Fibroblast of lung (primary cell): ENCODE measurements around the gene MITD1. TPM values are rescaled to one million over a fixed set of nuclear protein-coding genes. Genes with fewer than 3 reads are reported as not detected.

ENCODE experiments used
- DNase-seq, 2 donors: peaks; one replicate each; pipeline versions ENCODE4 v3.0.0 to v3.0.0-alpha.2; 2010; ENCODE audit warnings: low read depth in 2 of 2
- H2AFZ ChIP-seq: 2 replicates; pipeline ENCODE4 v1.5.1; 2012; ENCODE audit warnings: low read length, control low read depth, inconsistent platforms
- H3K27ac ChIP-seq: 2 replicates; pipeline ENCODE4 v1.5.1; 2011; ENCODE audit warnings: low read length, control low read depth; ENCODE audit not compliant: insufficient read depth
- H3K27me3 ChIP-seq: 2 replicates; pipeline ENCODE4 v1.5.1; 2011; ENCODE audit warnings: mild to moderate bottlenecking, low read length; ENCODE audit not compliant: control insufficient read depth, insufficient read depth
- H3K36me3 ChIP-seq: 2 replicates; pipeline ENCODE4 v1.5.1; 2011; ENCODE audit warnings: low read length; ENCODE audit not compliant: control insufficient read depth, insufficient read depth
- H3K4me1 ChIP-seq: 2 replicates; pipeline ENCODE4 v1.5.1; 2011; ENCODE audit warnings: low read length; ENCODE audit not compliant: control insufficient read depth, insufficient read depth; ENCODE audit errors: extremely low read depth
- H3K4me2 ChIP-seq: 2 replicates; pipeline ENCODE4 v1.5.1; 2011; ENCODE audit warnings: low read length, control low read depth; ENCODE audit not compliant: insufficient read depth; ENCODE audit errors: extremely low read depth
- H3K4me3 ChIP-seq, 4 experiments: fragments of 200-600 bp in 1 of 4; sonication (generic) in 1 of 4; replicated peaks in 1 of 4; 2 replicates each; pipeline ENCODE4 v1.5.1; 2011 to 2016; ENCODE audit warnings: low read length in 4 of 4, low read depth in 3 of 4, mild to moderate bottlenecking in 3 of 4, control low read depth in 2 of 4, inconsistent platforms in 1 of 4, mixed read lengths in 1 of 4; ENCODE audit not compliant: insufficient read depth in 1 of 4; ENCODE audit errors: control extremely low read depth in 1 of 4
- H3K79me2 ChIP-seq: 2 replicates; pipeline ENCODE4 v1.5.1; 2012; ENCODE audit warnings: mild to moderate bottlenecking, low read length, inconsistent platforms; ENCODE audit not compliant: control insufficient read depth, insufficient read depth
- H3K9ac ChIP-seq: 2 replicates; pipeline ENCODE4 v1.5.1; 2011; ENCODE audit warnings: mild to moderate bottlenecking, low read length, control low read depth; ENCODE audit not compliant: insufficient read depth
- H3K9me3 ChIP-seq: 2 replicates; pipeline ENCODE4 v1.5.1; 2012; ENCODE audit warnings: low read depth, low read length; ENCODE audit not compliant: control insufficient read depth, insufficient read depth
- H4K20me1 ChIP-seq: 2 replicates; pipeline ENCODE4 v1.5.1; 2011; ENCODE audit warnings: low read length; ENCODE audit not compliant: control insufficient read depth, insufficient read depth; ENCODE audit errors: extremely low read depth
- CTCF ChIP-seq, 2 donors: IDR thresholded peaks in 1 of 2; conservative IDR thresholded peaks in 1 of 2; 1 replicate in 1 of 2; 2 replicates in 1 of 2; pipeline ENCODE4 v1.5.1; 2011 to 2012; ENCODE audit warnings: low read length in 2 of 2, control low read depth in 1 of 2, inconsistent platforms in 1 of 2, low read depth in 1 of 2, mild to moderate bottlenecking in 1 of 2
- EZH2 ChIP-seq: IDR thresholded peaks from 2 replicates; pipeline ENCODE4 v1.5.1; 2012; ENCODE audit warnings: low read length, control low read depth, mild to moderate bottlenecking; ENCODE audit errors: missing control alignments
- polyA minus RNA-seq: library from RNA; depleted of rRNA, polyadenylated mRNA; stranded (reverse); fragments of >200 nt; gene quantifications from 2 replicates; pipeline ENCODE4 v1.2.3, GENCODE V29; 2011; ENCODE audit warnings: low replicate concordance
- polyA plus RNA-seq, 2 donors: library from polyadenylated mRNA; depleted of rRNA in 1 of 2; stranded (reverse) in 1 of 2; unstranded in 1 of 2; fragments of >200 nt; gene quantifications; 2 replicates each; pipeline ENCODE4 v1.2.1, GENCODE V29; 2011 to 2012; ENCODE audit warnings: missing spikeins in 1 of 2
- total RNA-seq: library from RNA; depleted of rRNA; stranded (reverse); fragments of >200 nt; gene quantifications from 2 replicates; pipeline ENCODE4 v1.2.1, GENCODE V29; 2014

The MITD1 gene
- total RNA-seq (27.1 and 28.8 TPM in 2 replicates), polyA plus RNA-seq (25.3 and 25.5 TPM in 2 replicates), polyA minus RNA-seq (1.2 TPM in 1 of 2 replicates, not detected in the other)
- polyA plus RNA-seq (2012) = 22.3 and 27.3 TPM in 2 replicates

- peak; percentile 95 to 97 for DNase-seq
- Histone ChIP-seq H3K9me3 (no peaks in the 10 kb centered on the region), H4K20me1 (no peaks in the 10 kb centered on the region), H2AFZ (peak within 1 kb of the TSS; percentile 90), H3K4me3 (peak within 1 kb of the TSS; percentile 76 to 90 (median 87)), H3K36me3 (no peaks in the 10 kb centered on the region), H3K4me2 (peak within 1 kb of the TSS; percentile 91), H3K27ac (peak within 1 kb of the TSS; percentile 74), H3K9ac (peak within 1 kb of the TSS; percentile 65), H3K27me3 (no peaks in the 10 kb centered on the region), H3K4me1 (no peaks in the 10 kb centered on the region), H3K79me2 (peaks cover 51% of the 10 kb centered on the region)
- no peak for TF ChIP-seq CTCF (conservative IDR thresholded peaks at IDR 0.05 in 1 of 2, IDR thresholded peaks at IDR 0.05 in 1 of 2; ENCODE audit: low read depth in 1 of 2, low read length in 2 of 2)
- TF ChIP-seq EZH2 = no peak
Observed at GRCh38 chr2:99180755-99181623, at the start of gene MITD1, which contains the start of gene MRPL30. MITD1 (minus strand) TSS chr2:99181058; CDS start chr2:99180981, 77 bp downstream. MRPL30 (plus strand) TSS chr2:99181184; CDS start chr2:99186204, 5,020 bp downstream.

- Histone ChIP-seq H3K4me3 (no peak overlapping the region), H3K27ac (no peak overlapping the region), H3K9ac (no peak overlapping the region), H3K36me3 (no peaks in the 10 kb centered on the region), H3K27me3 (no peaks in the 10 kb centered on the region), H3K79me2 (no peaks in the 10 kb centered on the region), H2AFZ (no peak overlapping the region), H3K4me1 (no peaks in the 10 kb centered on the region), H3K9me3 (no peaks in the 10 kb centered on the region), H4K20me1 (no peaks in the 10 kb centered on the region), H3K4me2 (no peak overlapping the region)
- DNase-seq = no peak
- TF ChIP-seq EZH2 (no peak), CTCF (conservative IDR thresholded peaks at IDR 0.05 in 1 of 2, IDR thresholded peaks at IDR 0.05 in 1 of 2; ENCODE audit: low read depth in 1 of 2, low read length in 2 of 2) (no peak)
Observed at GRCh38 chr2:99217929-99218501, 37.2 kb upstream of the MITD1 start.

- H3K27ac ChIP-seq = no peak overlapping the region
- DNase-seq = no peak
- no peak overlapping the region for H2AFZ ChIP-seq
- no peaks in the 10 kb centered on the region for H3K27me3 ChIP-seq
- H3K9ac ChIP-seq = no peak overlapping the region
- H3K79me2 ChIP-seq = no peaks in the 10 kb centered on the region
- no peaks in the 10 kb centered on the region for H3K36me3 ChIP-seq
- H3K9me3 ChIP-seq = no peaks in the 10 kb centered on the region
- H3K4me2 ChIP-seq = no peak overlapping the region
- no peak overlapping the region for H3K4me3 ChIP-seq
- no peaks in the 10 kb centered on the region for H3K4me1 ChIP-seq
- H4K20me1 ChIP-seq = no peaks in the 10 kb centered on the region
- TF ChIP-seq EZH2 (no peak), CTCF (conservative IDR thresholded peaks at IDR 0.05 in 1 of 2, IDR thresholded peaks at IDR 0.05 in 1 of 2; ENCODE audit: low read depth in 1 of 2, low read length in 2 of 2) (no peak)
Observed at GRCh38 chr2:99216096-99216495, 35.2 kb upstream of the MITD1 start.
